ENCODE data around the gene NUP205. TPM values are rescaled to one million over a fixed set of nuclear protein-coding genes. Genes with fewer than 3 reads are reported as not detected.

NUP205 gene
- total and polyA plus RNA-seq, 2 of the 13 experiments (the other 11 are each of a cell fraction or from before 2014, with no cell fraction given), result 46.2 to 87.2 TPM

- 0% methylated on average over 16 of the region's 16 CpGs for WGBS (ENCODE audit: low lambda C conversion rate)
- peak overlapping the region; percentile 77 for H3K4me2 ChIP-seq (ENCODE audit: low read depth, low read length)
- DNase-seq (ENCODE audit: low spot score), result peak; percentile 71
- peak; percentile 37 for FAIRE-seq
- in situ Hi-C loops (cut with HindIII; ENCODE audit: extremely low pct_ligation_motif_present, low pct_unique_long_range_greater_than_20kb) (loop anchor here (5.0 to 25.0 kb wide), 2 partner anchors 46 to 271 kb away; partner anchors contain the start of gene CNOT4), intact Hi-C loops (cut with micrococcal nuclease; ENCODE audit: unreplicated experiment) (loop anchor here (1.0 to 5.0 kb wide), 2 partner anchors 46 to 141 kb away; no protein-coding TSS in a partner anchor)
- POLR2A ChIA-PET, result interaction anchor here (1.0 kb wide), 1 partner anchor 48 kb away, joined by 3 read pairs; no protein-coding TSS in a partner anchor
- H3K4me1 ChIP-seq (ENCODE audit: insufficient read depth, low read length), result peaks cover 30% of the 10 kb centered on the region
- H3K27me3 ChIP-seq (ENCODE audit: control insufficient read depth in 1 of 2, insufficient read depth in 2 of 2, low read length in 2 of 2), result no peaks in the 10 kb centered on the region; a peak in 1 of 5 replicates
- CTCF ChIA-PET (ENCODE audit: low intra/inter-chr PET ratio, low total read pairs), result interaction anchor here (0.9 to 2.7 kb wide), 3 partner anchors 46 to 277 kb away, joined by 4 to 20 read pairs (median 19); no protein-coding TSS in a partner anchor
- no TSS peak for BruUV-seq (replicated peaks)
- H4K20me1 ChIP-seq (ENCODE audit: insufficient read depth, low read length), result 0 out of 2 replicates have a peak, but pooled peaks cover 4% of the 10 kb centered on the region
- peaks cover 45% of the 10 kb centered on the region for H3K79me2 ChIP-seq (ENCODE audit: insufficient read depth, low read length)
- H3K36me3 ChIP-seq (replicated peaks in 1 of 2; ENCODE audit: control insufficient read depth in 1 of 2, insufficient read depth in 2 of 2, low read length in 2 of 2), result no peaks in the 10 kb centered on the region
- no peaks in the 10 kb centered on the region for H3K9me3 ChIP-seq (ENCODE audit: low read length)
- H3K9ac ChIP-seq (ENCODE audit: insufficient read depth, low read depth, low read length), result peak overlapping the region; percentile 92
- H3K4me3 ChIP-seq (replicated peaks in 1 of 3; ENCODE audit: insufficient read depth in 1 of 3, low read depth in 2 of 3, low read length in 3 of 3), result peak overlapping the region; percentile 72 to 86 (median 75)
- ATAC-seq, result peak; percentile 72
- H3K27ac ChIP-seq (ENCODE audit: extremely low read length, insufficient read depth, low read length), result peak overlapping the region; percentile 93
- H2AFZ ChIP-seq (ENCODE audit: low read length), result peak overlapping the region; percentile 96
- peak; percentile 72 for TF ChIP-seq CTCF (CRISPR knock-in tag; IDR thresholded peaks at IDR 0.05)
- TF ChIP-seq PRDM10 (CRISPR knock-in tag; IDR thresholded peaks at IDR 0.05; ENCODE audit: low read depth), result no peak
- no peak for TF ChIP-seq DMTF1 (CRISPR knock-in tag; IDR thresholded peaks at IDR 0.05)
- TF ChIP-seq THAP9 (CRISPR knock-in tag; IDR thresholded peaks at IDR 0.05; ENCODE audit: borderline replicate concordance), result peak; percentile 27; the same call in 1 of the 2 replicates
- TF ChIP-seq ARID3A (IDR thresholded peaks at IDR 0.05; ENCODE audit: low read depth, low read length), result peak; percentile 19; the same call in 1 of the 2 replicates
- 0 out of 2 replicates have a peak, but pooled peaks have one; percentile 14 for TF ChIP-seq ZNF607 (CRISPR knock-in tag; IDR thresholded peaks at IDR 0.05; ENCODE audit: borderline replicate concordance)
- no peak for TF ChIP-seq ZNF780A (CRISPR knock-in tag; IDR thresholded peaks at IDR 0.05)
- TF ChIP-seq ZNF446 (CRISPR knock-in tag; IDR thresholded peaks at IDR 0.05), result 0 out of 2 replicates have a peak, but pooled peaks have one; percentile 7
- TF ChIP-seq ZNF749 (CRISPR knock-in tag; IDR thresholded peaks at IDR 0.05; ENCODE audit: borderline replicate concordance), result 0 out of 2 replicates have a peak, but pooled peaks have one; percentile 10
These were observed 635 bp downstream of the NUP205 start for GRCh38 chr7:135558337-135558767.

All from HepG2 (cell line).